HG03521 (cell line): ENCODE data around the gene ILF3.

Experiments used
- ATAC-seq: cut with Tn5 transposase; IDR thresholded peaks from one replicate; pipeline ENCODE4 v1.9.1; 2021; ENCODE audit warnings: mild to moderate bottlenecking, moderate library complexity; ENCODE audit not compliant: unreplicated experiment

Gene ILF3

DNA sequence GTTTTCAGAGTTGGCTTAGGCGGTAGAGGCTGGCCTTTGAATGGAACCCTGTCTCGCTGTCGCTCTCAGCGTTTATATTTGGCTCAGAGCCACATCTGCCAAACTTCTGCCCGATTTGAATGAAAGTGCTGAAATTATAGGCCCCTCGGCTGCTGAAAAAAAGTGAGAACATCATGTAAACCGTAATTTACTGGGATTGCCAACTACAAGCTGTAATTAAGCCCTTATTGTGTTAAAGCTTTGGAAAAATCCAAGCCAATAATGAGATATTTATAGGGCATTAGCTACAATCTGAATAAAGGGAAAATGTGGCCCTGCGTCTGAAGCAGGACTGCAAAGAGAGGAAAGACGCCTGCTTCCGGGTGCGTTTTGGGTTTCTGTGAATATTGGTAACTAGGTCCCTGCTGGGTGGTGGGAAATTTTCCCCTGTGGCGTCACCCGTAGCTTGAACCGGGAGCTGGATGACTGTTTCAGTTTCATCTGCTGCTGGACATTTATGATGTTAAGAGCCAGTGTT lies 73.6 kb downstream of the ILF3 start:
- ATAC-seq = no peak

- no peak for ATAC-seq
These were observed 75.3 kb downstream of the ILF3 start for GRCh38 chr19:10729411-10729810.

DNA sequence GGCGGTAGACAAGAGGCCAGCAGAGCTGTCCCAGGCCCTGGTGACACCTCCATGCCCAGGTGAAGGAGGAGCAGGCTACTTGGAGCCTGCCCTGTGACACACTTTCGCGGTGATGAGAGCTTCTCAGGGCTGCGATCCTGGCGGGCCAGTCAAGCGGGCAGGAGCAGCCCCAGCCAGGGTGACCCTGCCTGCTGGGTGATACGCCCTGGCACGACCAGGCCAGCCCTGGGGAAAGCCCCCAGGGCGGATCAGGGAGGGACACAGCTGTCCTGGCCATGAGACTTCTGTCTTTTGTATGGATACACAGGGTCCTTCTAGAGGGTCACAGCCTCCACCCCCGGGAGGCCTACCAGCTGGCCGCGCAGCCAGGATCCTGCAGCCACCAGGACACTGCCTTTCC lies 76.8 kb downstream of the ILF3 start:
- ATAC-seq = no peak

DNA sequence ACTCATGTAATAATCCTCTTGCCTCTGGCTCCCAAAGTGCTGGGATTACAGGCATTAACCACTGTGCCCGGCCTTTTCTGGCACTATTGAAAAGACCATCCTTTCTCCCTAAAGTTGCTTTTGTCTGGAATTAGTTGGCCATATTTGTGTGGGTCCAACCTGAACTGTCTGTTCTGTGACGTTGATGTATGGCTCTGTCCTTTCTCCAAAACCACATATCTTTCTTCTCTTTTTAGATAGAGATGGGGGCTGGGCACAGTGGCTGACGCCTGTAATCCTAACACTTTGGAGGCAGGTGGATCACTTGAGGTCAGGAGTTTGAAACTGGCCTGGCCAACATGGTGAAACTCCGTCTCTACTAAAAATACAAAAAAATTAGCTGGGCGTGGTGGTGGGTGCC lies 81.6 kb downstream of the ILF3 start:
- ATAC-seq = no peak

DNA sequence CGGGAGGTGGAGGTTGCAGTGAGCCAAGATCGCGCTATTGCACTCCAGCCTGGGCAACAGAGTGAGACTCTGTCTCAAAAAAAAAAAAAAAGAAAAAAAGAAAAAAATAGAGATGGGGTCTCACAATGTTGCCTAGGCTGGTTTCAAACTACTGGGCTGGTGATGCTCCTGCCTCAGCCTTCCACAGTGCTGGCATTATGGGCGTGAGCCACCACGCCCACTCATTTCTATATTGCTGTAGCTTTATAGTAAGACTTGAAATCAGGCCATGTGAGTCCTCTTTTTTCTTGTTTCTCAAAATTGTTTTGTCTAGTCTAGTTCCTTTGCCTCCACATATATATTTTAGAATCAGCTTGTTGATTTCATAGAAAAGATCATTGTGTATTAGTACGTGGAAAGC lies 82.0 kb downstream of the ILF3 start:
- no peak for ATAC-seq

- no peak for ATAC-seq
These were observed 82.9 kb downstream of the ILF3 start for GRCh38 chr19:10736916-10737551.

GRCh38 chr19:10737722-10738121 lies 83.6 kb downstream of the ILF3 start:
- ATAC-seq = no peak

DNA sequence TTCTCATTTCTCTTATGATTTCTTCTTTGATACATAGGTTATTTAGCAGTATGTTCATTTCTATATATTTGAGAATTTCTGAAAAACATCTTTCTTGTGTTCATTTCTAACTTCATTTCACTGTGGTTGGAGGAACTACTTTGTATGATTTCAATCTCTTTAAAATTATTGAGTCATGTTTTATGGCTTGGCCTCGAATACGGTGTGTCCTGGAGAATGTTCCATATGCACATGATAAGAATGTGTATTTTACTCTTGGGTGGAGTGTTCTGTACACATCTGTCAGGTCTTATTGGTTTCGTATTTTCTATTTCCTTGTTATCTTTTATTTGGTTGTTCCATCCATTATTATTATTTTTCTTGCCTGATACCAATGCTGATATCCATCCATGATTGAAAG lies 86.7 kb downstream of the ILF3 start:
- no peak for ATAC-seq
